Loucy (cell line): ENCODE results near the gene ERP27.

Source experiments
- CTCF ChIP-seq: fragments of 200-600 bp; sonication (generic); conservative IDR thresholded peaks from 2 replicates; pipeline ENCODE4 v1.5.1; 2014; ENCODE audit warnings: mild to moderate bottlenecking, antibody characterized with exemption, low read length
- EZH2phosphoT487 ChIP-seq: fragments of 200-600 bp; IDR thresholded peaks from 2 replicates; pipeline ENCODE4 v1.6.1; 2018; ENCODE audit warnings: antibody characterized with exemption, mild to moderate bottlenecking, moderate library complexity, borderline replicate concordance

- TF ChIP-seq CTCF (no peak), EZH2phosphoT487 (no peak)
These were observed 17.9 kb upstream of the ERP27 start for GRCh38 chr12:14956024-14956891.
